OCI-LY7 (cell line): ENCODE data around the gene RXRB.

Source experiments
- EZH2phosphoT487 ChIP-seq: fragments of 200-600 bp; sonication (generic); IDR thresholded peaks from 2 replicates; pipeline ENCODE4 v1.6.1; 2018; ENCODE audit warnings: low read depth, borderline replicate concordance, mild to moderate bottlenecking, mixed run types, antibody characterized with exemption, low read length, moderate library complexity, mixed read lengths
- TF ChIP-seq, protein P1 (sequence below): fragments of 200-600 bp; sonication (generic); conservative IDR thresholded peaks from 2 replicates; pipeline ENCODE4 v1.5.1; 2014; ENCODE audit warnings: mild to moderate bottlenecking, antibody characterized with exemption, low read length, moderate library complexity, mixed read lengths

DNA sequence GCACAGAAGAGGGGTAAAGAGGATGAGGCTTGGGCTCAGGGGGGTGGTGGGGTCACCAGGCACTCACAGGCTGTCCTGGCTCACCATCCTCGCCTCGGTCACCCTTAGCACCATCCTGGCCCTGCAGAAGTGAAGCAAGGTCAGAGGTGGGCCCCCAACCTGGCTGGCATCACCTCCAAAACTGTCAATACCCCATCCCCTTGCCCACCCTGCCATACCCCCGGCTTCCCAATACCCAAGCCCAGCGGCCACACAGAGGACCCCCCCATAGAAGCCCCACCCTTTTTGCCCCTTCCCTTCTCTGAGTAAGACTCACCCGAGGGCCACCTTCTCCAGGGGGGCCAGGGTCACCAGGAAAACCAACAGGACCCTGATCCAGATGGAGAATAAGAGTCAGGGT, 31.8 kb downstream of the RXRB start:
- TF ChIP-seq, protein P1, sequence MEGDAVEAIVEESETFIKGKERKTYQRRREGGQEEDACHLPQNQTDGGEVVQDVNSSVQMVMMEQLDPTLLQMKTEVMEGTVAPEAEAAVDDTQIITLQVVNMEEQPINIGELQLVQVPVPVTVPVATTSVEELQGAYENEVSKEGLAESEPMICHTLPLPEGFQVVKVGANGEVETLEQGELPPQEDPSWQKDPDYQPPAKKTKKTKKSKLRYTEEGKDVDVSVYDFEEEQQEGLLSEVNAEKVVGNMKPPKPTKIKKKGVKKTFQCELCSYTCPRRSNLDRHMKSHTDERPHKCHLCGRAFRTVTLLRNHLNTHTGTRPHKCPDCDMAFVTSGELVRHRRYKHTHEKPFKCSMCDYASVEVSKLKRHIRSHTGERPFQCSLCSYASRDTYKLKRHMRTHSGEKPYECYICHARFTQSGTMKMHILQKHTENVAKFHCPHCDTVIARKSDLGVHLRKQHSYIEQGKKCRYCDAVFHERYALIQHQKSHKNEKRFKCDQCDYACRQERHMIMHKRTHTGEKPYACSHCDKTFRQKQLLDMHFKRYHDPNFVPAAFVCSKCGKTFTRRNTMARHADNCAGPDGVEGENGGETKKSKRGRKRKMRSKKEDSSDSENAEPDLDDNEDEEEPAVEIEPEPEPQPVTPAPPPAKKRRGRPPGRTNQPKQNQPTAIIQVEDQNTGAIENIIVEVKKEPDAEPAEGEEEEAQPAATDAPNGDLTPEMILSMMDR, result no peak
- no peak for TF ChIP-seq EZH2phosphoT487
